Esophagus muscularis mucosa (tissue), 3 donors: ENCODE results near the gene WDR70.
"Not testable (repeated sequence)": the region's sequence is repeated elsewhere in the genome, so short reads cannot be mapped to it uniquely, and the experiment has no call there.

Experiments used
- CTCF ChIP-seq, 3 experiments: fragments of 200-600 bp in 2 of 3; fragments of 450-650 bp in 1 of 3; sonication (generic) in 2 of 3; IDR thresholded peaks; one replicate each; pipeline ENCODE4 v1.5.1; 2017 to 2019; ENCODE audit warnings: antibody characterized with exemption in 3 of 3, mild to moderate bottlenecking in 2 of 3, moderate library complexity in 1 of 3
- POLR2A ChIP-seq: fragments of 450-650 bp; IDR thresholded peaks from one replicate; pipeline ENCODE4 v1.6.1; 2017; ENCODE audit warnings: antibody characterized with exemption, moderate library complexity, mild to moderate bottlenecking, low read depth
- POLR2AphosphoS5 ChIP-seq, 2 donors: sonication (generic); formaldehyde crosslinking; IDR thresholded peaks; one replicate each; pipeline ENCODE4 v1.6.1; 2017; ENCODE audit warnings: antibody characterized with exemption in 2 of 2

- peak in 1 of 3 experiments; percentile 33 for TF ChIP-seq CTCF (IDR thresholded peaks at IDR 0.05)
- TF ChIP-seq POLR2A; POLR2AphosphoS5 (IDR thresholded peaks at IDR 0.05): not testable (repeated sequence)
These were observed 85.5 kb downstream of the WDR70 start for GRCh38 chr5:37464581-37464980.
